ENCODE measurements around the gene TBX4. TPM values are rescaled to one million over a fixed set of nuclear protein-coding genes. Genes with fewer than 3 reads are reported as not detected.

Gene TBX4
- total and polyA plus RNA-seq, 2 experiments from 2014 or later = not detected

DNA sequence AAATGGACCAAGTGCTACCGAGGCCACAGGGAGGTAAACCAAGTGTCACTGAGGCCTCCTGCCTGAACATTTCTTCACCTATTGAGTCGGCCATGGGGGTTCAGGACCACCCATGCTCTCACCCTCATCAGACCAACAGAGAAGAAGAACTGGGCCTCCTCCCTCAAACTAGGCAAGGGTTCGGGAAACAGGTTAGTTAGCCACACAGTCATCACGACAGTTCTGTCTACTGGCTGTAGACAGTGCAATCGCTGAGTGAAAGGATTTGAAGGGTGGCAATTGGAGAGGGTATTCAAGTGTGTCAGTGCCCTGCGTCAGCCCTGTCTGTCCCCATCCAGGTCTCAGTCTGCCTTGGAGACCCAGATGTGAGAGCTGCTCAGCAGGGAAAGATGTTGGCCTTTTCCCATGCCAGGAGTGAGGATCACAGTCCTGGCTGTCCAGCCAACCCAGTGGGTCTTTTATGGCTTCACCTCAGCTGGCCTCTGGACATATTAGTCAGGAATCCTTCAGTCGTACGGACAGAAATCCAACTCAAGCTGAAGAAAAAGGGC, 32.7 kb upstream of the TBX4 start:
- Histone ChIP-seq H3K4me1 (ENCODE audit: insufficient read depth) (peaks cover 8% of the 10 kb centered on the region; the same call in 1 of the 2 replicates), H3K4me2 (ENCODE audit: unreplicated experiment) (no peak overlapping the region), H2AFZ (no peak overlapping the region), H3K9me3 (ENCODE audit: low read depth) (no peaks in the 10 kb centered on the region), H3K27me3 (replicated peaks; ENCODE audit: insufficient read depth) (peaks cover 36% of the 10 kb centered on the region), H3K9me2 (ENCODE audit: insufficient read depth) (no peaks in the 10 kb centered on the region), H3K27ac (no peak overlapping the region), H3F3A (ENCODE audit: insufficient read depth) (no peaks in the 10 kb centered on the region), H3K36me3 (ENCODE audit: low read depth) (no peaks in the 10 kb centered on the region), H3K4me3 (no peak overlapping the region), H3K9ac (no peak overlapping the region), H3K79me2 (ENCODE audit: insufficient read depth) (no peaks in the 10 kb centered on the region), H4K20me1 (ENCODE audit: insufficient read depth) (no peaks in the 10 kb centered on the region)
- no peak for DNase-seq
- TF ChIP-seq EZH2phosphoT487 (IDR thresholded peaks at IDR 0.05; ENCODE audit: insufficient read depth, low read depth) (no peak), EZH2 (IDR thresholded peaks at IDR 0.05; ENCODE audit: insufficient read depth, poor library complexity, severe bottlenecking) (no peak)
- in situ Hi-C loops (cut with MboI) = loop anchor here (5.0 kb wide), 1 partner anchor 133 kb away; no protein-coding TSS in a partner anchor
- WGBS, 2 experiments (ENCODE audit: low coverage in 1 of 2, low lambda C conversion rate in 2 of 2, missing lambda C conversion rate in 2 of 2) = 66 to 70% methylated on average over 8 of the region's 8 CpGs

- 20 to 22% methylated on average over 4 of the region's 4 CpGs for WGBS, 2 experiments (ENCODE audit: low coverage in 1 of 2, low lambda C conversion rate in 2 of 2, missing lambda C conversion rate in 2 of 2)
These were observed 32.2 kb upstream of the TBX4 start for GRCh38 chr17:61420052-61420451.

GRCh38 chr17:61420745-61421398, 31.4 kb upstream of the TBX4 start:
- 75 to 78% methylated on average over 4 of the region's 4 CpGs for WGBS, 2 experiments (ENCODE audit: low coverage in 1 of 2, low lambda C conversion rate in 2 of 2, missing lambda C conversion rate in 2 of 2)
- no peak for TF ChIP-seq EZH2 (IDR thresholded peaks at IDR 0.05; ENCODE audit: insufficient read depth, poor library complexity, severe bottlenecking)
- no peak for TF ChIP-seq EZH2phosphoT487 (IDR thresholded peaks at IDR 0.05; ENCODE audit: insufficient read depth, low read depth)
- no peaks in the 10 kb centered on the region for H3F3A ChIP-seq (ENCODE audit: insufficient read depth)
- no peak overlapping the region for H3K9ac ChIP-seq
- peaks cover 6% of the 10 kb centered on the region; the same call in 1 of the 2 replicates for H3K4me1 ChIP-seq (ENCODE audit: insufficient read depth)
- no peak overlapping the region for H3K4me3 ChIP-seq
- H3K79me2 ChIP-seq (ENCODE audit: insufficient read depth) = no peaks in the 10 kb centered on the region
- no peaks in the 10 kb centered on the region for H4K20me1 ChIP-seq (ENCODE audit: insufficient read depth)
- no peak overlapping the region for H2AFZ ChIP-seq
- H3K9me3 ChIP-seq (ENCODE audit: low read depth) = no peaks in the 10 kb centered on the region
- no peak overlapping the region for H3K27ac ChIP-seq
- H3K4me2 ChIP-seq (ENCODE audit: unreplicated experiment) = no peak overlapping the region
- in situ Hi-C loops (cut with MboI) = no loop called here
- no peaks in the 10 kb centered on the region for H3K36me3 ChIP-seq (ENCODE audit: low read depth)
- H3K27me3 ChIP-seq (replicated peaks; ENCODE audit: insufficient read depth) = peaks cover 36% of the 10 kb centered on the region
- DNase-seq = no peak
- no peaks in the 10 kb centered on the region for H3K9me2 ChIP-seq (ENCODE audit: insufficient read depth)

More at GRCh38 chr17:61420052-61420451, 32.2 kb upstream of the TBX4 start:
- no peak overlapping the region for H3K9ac ChIP-seq
- no peak overlapping the region for H2AFZ ChIP-seq
- H3K4me3 ChIP-seq = no peak overlapping the region
- H3K4me1 ChIP-seq (ENCODE audit: insufficient read depth) = peaks cover 8% of the 10 kb centered on the region; the same call in 1 of the 2 replicates
- no peak for DNase-seq
- no peaks in the 10 kb centered on the region for H3K79me2 ChIP-seq (ENCODE audit: insufficient read depth)
- no peaks in the 10 kb centered on the region for H3K9me2 ChIP-seq (ENCODE audit: insufficient read depth)
- no peak overlapping the region for H3K27ac ChIP-seq
- no peaks in the 10 kb centered on the region for H3F3A ChIP-seq (ENCODE audit: insufficient read depth)
- no peaks in the 10 kb centered on the region for H3K36me3 ChIP-seq (ENCODE audit: low read depth)
- H3K9me3 ChIP-seq (ENCODE audit: low read depth) = no peaks in the 10 kb centered on the region
- TF ChIP-seq EZH2phosphoT487 (IDR thresholded peaks at IDR 0.05; ENCODE audit: insufficient read depth, low read depth) (no peak), EZH2 (IDR thresholded peaks at IDR 0.05; ENCODE audit: insufficient read depth, poor library complexity, severe bottlenecking) (no peak)
- in situ Hi-C loops (cut with MboI) = no loop called here
- no peak overlapping the region for H3K4me2 ChIP-seq (ENCODE audit: unreplicated experiment)
- H4K20me1 ChIP-seq (ENCODE audit: insufficient read depth) = no peaks in the 10 kb centered on the region
- peaks cover 36% of the 10 kb centered on the region for H3K27me3 ChIP-seq (replicated peaks; ENCODE audit: insufficient read depth)

- H3K79me2 ChIP-seq (ENCODE audit: insufficient read depth) = no peaks in the 10 kb centered on the region
- no peaks in the 10 kb centered on the region for H3K9me3 ChIP-seq (ENCODE audit: low read depth)
- no peak overlapping the region for H3K27ac ChIP-seq
- DNase-seq = no peak
- H3K9ac ChIP-seq = no peak overlapping the region
- in situ Hi-C loops (cut with MboI) = no loop called here
- H3F3A ChIP-seq (ENCODE audit: insufficient read depth) = no peaks in the 10 kb centered on the region
- H3K4me2 ChIP-seq (ENCODE audit: unreplicated experiment) = no peak overlapping the region
- no peak overlapping the region for H3K4me3 ChIP-seq
- TF ChIP-seq EZH2phosphoT487 (IDR thresholded peaks at IDR 0.05; ENCODE audit: insufficient read depth, low read depth) (no peak), EZH2 (IDR thresholded peaks at IDR 0.05; ENCODE audit: insufficient read depth, poor library complexity, severe bottlenecking) (no peak)
- no peaks in the 10 kb centered on the region for H3K36me3 ChIP-seq (ENCODE audit: low read depth)
- WGBS, 2 experiments (ENCODE audit: low coverage in 1 of 2, low lambda C conversion rate in 2 of 2, missing lambda C conversion rate in 2 of 2) = 77 to 78% methylated on average over 4 of the region's 4 CpGs
- no peaks in the 10 kb centered on the region for H3K9me2 ChIP-seq (ENCODE audit: insufficient read depth)
- no peaks in the 10 kb centered on the region for H4K20me1 ChIP-seq (ENCODE audit: insufficient read depth)
- H3K4me1 ChIP-seq (ENCODE audit: insufficient read depth) = peaks cover 2% of the 10 kb centered on the region; the same call in 1 of the 2 replicates
- H2AFZ ChIP-seq = no peak overlapping the region
- peaks cover 36% of the 10 kb centered on the region for H3K27me3 ChIP-seq (replicated peaks; ENCODE audit: insufficient read depth)
These were observed 30.8 kb upstream of the TBX4 start for GRCh38 chr17:61421460-61421859.
